ENCODE measurements around the gene LYSET.
"Not testable (repeated sequence)": the region's sequence is repeated elsewhere in the genome, so short reads cannot be mapped to it uniquely, and the experiment has no call there.

LYSET gene

DNA sequence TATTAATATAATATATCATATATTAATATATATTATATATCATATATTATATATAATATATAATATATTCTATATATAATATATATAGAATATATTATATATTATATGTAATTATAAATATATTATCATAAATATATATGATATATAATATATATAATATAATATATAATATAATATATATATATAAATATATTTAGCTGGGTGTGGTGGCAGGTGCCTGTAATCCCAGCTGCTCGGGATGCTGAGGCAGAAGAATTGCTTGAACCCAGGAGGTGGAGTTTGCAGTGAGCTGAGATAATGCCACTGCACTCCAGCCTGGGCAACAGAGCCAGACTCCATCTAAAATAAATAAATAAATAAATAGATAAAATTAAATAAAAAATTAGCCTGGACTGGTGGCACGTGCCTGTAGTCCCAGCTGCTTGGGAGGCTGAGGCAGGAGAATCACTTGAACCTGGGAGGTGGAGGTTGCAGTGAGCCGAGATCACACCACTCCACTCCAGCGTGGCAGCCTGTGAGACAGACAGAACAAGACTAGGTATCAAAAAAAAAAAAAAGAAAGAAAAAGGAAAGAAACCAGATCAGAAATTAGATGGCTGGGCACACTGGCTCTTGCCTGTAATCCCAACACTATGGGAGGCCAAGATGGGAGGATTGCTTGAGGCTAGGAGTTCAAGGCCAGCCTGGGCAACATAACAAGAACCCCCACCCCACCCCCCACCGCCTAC, 25.3 kb upstream of the LYSET start:
- H3K4me3 Mint-ChIP-seq; H3K36me3 Mint-ChIP-seq (ENCODE audit: low read depth); H3K27me3 Mint-ChIP-seq; H3K9me3 Mint-ChIP-seq; H3K4me1 Mint-ChIP-seq (ENCODE audit: low read depth); H3K27ac Mint-ChIP-seq; intact Hi-C loops (cut with micrococcal nuclease): not testable (repeated sequence)

- intact Hi-C loops (cut with micrococcal nuclease): no loop called here
- H3K27ac Mint-ChIP-seq: no peak overlapping the region
- H3K4me3 Mint-ChIP-seq: no peak overlapping the region
- H3K4me1 Mint-ChIP-seq (ENCODE audit: low read depth): peaks cover 6% of the 10 kb centered on the region
- no peaks in the 10 kb centered on the region for H3K9me3 Mint-ChIP-seq
- H3K27me3 Mint-ChIP-seq: no peaks in the 10 kb centered on the region
- H3K36me3 Mint-ChIP-seq (ENCODE audit: low read depth): no peaks in the 10 kb centered on the region
Measured at GRCh38 chr14:93160353-93160801, 24.7 kb upstream of the LYSET start.

DNA sequence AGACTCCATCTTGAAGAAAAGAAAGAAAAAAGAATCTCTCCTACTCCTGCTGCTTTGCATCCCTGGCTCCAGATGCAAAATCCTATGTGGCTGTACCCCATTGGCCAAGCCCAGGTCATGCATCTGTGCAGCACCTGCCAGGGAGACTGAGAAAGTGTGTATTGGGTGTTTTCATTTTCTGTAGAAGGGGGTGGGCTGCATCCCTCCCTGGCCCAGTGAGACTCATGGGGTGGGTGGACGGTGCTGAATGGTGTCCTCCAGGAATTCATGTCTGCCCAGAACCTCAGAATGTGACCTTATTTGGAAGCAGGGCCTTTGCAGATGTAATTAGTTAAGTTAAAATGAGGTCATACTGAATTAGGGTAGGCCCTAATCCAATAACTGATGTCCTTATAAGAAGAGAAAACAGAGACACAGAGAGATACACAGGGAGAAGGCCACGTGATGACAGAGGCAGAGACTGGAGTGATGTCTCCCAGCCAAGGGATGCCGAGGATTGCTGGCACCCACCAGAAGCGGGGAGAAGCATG, 23.6 kb upstream of the LYSET start:
- intact Hi-C loops (cut with micrococcal nuclease): no loop called here
- Mint-ChIP-seq H3K4me1 (ENCODE audit: low read depth) (peaks cover 5% of the 10 kb centered on the region), H3K9me3 (no peaks in the 10 kb centered on the region), H3K4me3 (no peak overlapping the region), H3K27me3 (no peaks in the 10 kb centered on the region), H3K36me3 (ENCODE audit: low read depth) (no peaks in the 10 kb centered on the region), H3K27ac (no peak overlapping the region)

DNA sequence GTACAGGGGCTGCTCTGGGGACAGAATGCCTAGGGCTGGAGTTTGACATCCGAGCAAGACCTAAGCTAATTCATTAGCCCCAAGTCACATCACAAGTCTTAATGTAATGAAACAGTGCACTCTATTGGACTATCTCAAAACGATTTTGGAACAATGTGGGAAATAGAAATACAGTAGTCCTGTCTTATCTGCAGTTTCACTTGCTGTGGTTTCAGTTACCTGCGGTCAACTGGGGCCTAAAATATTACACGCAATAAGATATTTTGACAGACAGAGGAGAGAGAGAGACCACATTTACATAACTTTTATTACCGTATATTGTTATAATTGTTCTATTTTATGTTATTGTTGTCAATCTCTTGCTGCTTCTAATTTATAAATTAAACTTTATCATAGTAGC, 21.6 kb upstream of the LYSET start:
- no peaks in the 10 kb centered on the region for H3K27me3 Mint-ChIP-seq
- no peaks in the 10 kb centered on the region for H3K9me3 Mint-ChIP-seq
- intact Hi-C loops (cut with micrococcal nuclease): no loop called here
- H3K4me1 Mint-ChIP-seq (ENCODE audit: low read depth): no peaks in the 10 kb centered on the region
- H3K36me3 Mint-ChIP-seq (ENCODE audit: low read depth): no peaks in the 10 kb centered on the region
- H3K27ac Mint-ChIP-seq: no peak overlapping the region
- no peak overlapping the region for H3K4me3 Mint-ChIP-seq

DNA sequence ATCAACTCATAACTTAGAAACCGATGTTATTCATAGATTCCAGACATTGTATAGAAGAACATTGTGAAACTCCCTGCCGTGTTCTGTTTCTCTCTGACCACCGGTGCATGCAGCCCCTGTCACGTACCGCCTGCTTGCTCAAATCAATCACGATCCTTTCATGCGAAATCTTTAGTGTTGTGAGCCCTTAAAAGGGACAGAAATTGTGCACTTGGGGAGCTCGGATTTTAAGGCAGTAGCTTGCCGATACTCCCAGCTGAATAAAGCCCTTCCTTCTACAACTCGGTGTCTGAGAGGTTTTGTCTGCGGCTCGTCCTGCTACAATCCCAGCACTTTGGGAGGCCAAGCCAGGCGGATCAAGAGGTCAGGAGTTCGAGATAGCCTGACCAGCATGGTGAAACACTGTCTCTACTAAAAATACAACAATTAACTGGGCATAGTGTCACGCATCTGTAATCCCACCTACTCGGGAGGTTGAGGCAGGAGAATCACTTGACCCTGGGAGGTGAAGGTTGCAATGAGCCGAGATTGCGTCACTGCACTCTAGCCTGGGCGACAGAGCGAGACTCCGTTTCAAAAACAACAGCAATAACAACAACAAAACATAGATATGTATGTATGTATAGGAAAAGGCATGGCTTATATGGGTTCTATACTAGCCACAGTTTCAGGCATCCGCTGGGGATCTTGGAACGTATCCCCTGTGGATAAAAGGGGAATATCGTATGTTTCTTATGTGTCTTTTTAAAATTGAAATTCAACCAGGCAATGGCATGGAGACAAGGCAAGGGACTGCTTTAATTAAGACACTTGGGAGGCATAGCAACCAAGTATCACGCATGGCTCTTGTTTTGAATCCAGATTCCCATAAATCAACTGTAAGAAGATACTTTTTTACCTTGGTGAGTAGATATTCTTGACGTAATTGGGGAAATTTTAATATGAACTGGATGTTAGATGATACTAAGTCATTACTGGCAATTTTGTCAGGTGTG, 19.5 kb upstream of the LYSET start:
- intact Hi-C loops (cut with micrococcal nuclease); H3K4me3 Mint-ChIP-seq; H3K27ac Mint-ChIP-seq; H3K9me3 Mint-ChIP-seq; H3K27me3 Mint-ChIP-seq; H3K36me3 Mint-ChIP-seq (ENCODE audit: low read depth); H3K4me1 Mint-ChIP-seq (ENCODE audit: low read depth): not testable (repeated sequence)

DNA sequence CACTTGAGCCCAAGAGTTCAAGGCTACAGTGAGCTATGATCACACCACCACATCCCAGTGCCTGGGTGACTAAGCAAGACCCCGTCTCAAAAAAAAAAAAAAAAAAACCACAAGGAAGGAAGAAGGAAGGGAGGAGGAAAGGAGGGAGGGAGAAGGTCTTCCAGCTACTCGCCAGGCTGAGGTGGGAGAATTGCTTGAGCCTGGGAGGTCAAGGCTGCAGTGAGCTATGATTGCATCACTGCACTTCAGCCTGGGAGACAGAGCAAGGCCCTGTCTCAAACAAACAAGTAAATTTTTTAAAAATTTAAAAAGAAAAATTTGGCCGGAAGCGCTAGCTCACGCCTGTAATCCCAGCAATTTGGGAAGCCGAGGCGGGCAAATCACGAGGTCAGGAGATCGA, 16.5 kb upstream of the LYSET start:
- intact Hi-C loops (cut with micrococcal nuclease); H3K36me3 Mint-ChIP-seq (ENCODE audit: low read depth): not testable (repeated sequence)

GRCh38 chr14:93169619-93170018, 15.5 kb upstream of the LYSET start:
- H3K36me3 Mint-ChIP-seq (ENCODE audit: low read depth); H3K9me3 Mint-ChIP-seq; intact Hi-C loops (cut with micrococcal nuclease); H3K27ac Mint-ChIP-seq; H3K4me3 Mint-ChIP-seq; H3K4me1 Mint-ChIP-seq (ENCODE audit: low read depth); H3K27me3 Mint-ChIP-seq: not testable (repeated sequence)

More for the DNA sequence above, 16.5 kb upstream of the LYSET start:
- not testable (repeated sequence) for H3K4me1 Mint-ChIP-seq (ENCODE audit: low read depth); H3K27ac Mint-ChIP-seq; H3K9me3 Mint-ChIP-seq; H3K4me3 Mint-ChIP-seq; H3K27me3 Mint-ChIP-seq

GRCh38 chr14:93170141-93170540, 15.0 kb upstream of the LYSET start:
- H3K27ac Mint-ChIP-seq; H3K4me1 Mint-ChIP-seq (ENCODE audit: low read depth); H3K36me3 Mint-ChIP-seq (ENCODE audit: low read depth); H3K4me3 Mint-ChIP-seq; intact Hi-C loops (cut with micrococcal nuclease); H3K9me3 Mint-ChIP-seq; H3K27me3 Mint-ChIP-seq: not testable (repeated sequence)

GRCh38 chr14:93171376-93171775, 13.7 kb upstream of the LYSET start:
- Mint-ChIP-seq H3K4me1 (ENCODE audit: low read depth) (no peaks in the 10 kb centered on the region), H3K27me3 (peaks cover 6% of the 10 kb centered on the region), H3K27ac (no peak overlapping the region), H3K36me3 (ENCODE audit: low read depth) (no peaks in the 10 kb centered on the region), H3K9me3 (no peaks in the 10 kb centered on the region), H3K4me3 (no peak overlapping the region)
- intact Hi-C loops (cut with micrococcal nuclease): no loop called here

- H3K9me3 Mint-ChIP-seq: no peaks in the 10 kb centered on the region
- H3K4me3 Mint-ChIP-seq: no peak overlapping the region
- H3K36me3 Mint-ChIP-seq (ENCODE audit: low read depth): no peaks in the 10 kb centered on the region
- H3K27ac Mint-ChIP-seq: no peak overlapping the region
- intact Hi-C loops (cut with micrococcal nuclease): no loop called here
- peaks cover 6% of the 10 kb centered on the region for H3K27me3 Mint-ChIP-seq
- peaks cover 6% of the 10 kb centered on the region for H3K4me1 Mint-ChIP-seq (ENCODE audit: low read depth)
Measured at GRCh38 chr14:93173943-93174395, 11.1 kb upstream of the LYSET start.

DNA sequence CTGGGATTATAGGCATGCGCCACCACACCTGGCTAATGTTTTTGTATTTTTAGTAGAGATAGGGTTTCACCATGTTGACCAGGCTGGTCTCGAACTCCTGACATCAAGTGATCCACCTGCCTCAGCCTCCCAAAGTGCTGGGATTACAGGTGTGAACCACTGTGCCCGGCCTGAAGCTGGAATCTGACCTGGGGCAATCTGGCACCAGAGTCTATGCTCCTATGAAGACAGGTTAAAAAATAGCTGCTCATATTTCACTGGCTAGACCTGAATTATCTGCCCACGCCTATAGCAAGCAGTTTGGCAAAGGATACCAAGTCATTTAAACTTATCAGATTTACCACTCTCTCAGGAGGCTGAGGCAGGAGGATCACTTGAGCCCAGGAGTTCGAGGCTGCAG, 10.4 kb upstream of the LYSET start:
- H3K36me3 Mint-ChIP-seq (ENCODE audit: low read depth); H3K9me3 Mint-ChIP-seq; H3K4me1 Mint-ChIP-seq (ENCODE audit: low read depth); H3K27ac Mint-ChIP-seq; H3K27me3 Mint-ChIP-seq; H3K4me3 Mint-ChIP-seq: not testable (repeated sequence)
- intact Hi-C loops (cut with micrococcal nuclease): loop anchor here (5.0 kb wide), 1 partner anchor 222 kb away; no protein-coding TSS in a partner anchor

- intact Hi-C loops (cut with micrococcal nuclease): loop anchor here (5.0 kb wide), 1 partner anchor 223 kb away; no protein-coding TSS in a partner anchor
- H3K36me3 Mint-ChIP-seq (ENCODE audit: low read depth): no peaks in the 10 kb centered on the region
- no peak overlapping the region for H3K4me3 Mint-ChIP-seq
- no peak overlapping the region for H3K27ac Mint-ChIP-seq
- H3K27me3 Mint-ChIP-seq: peaks cover 4% of the 10 kb centered on the region
- no peaks in the 10 kb centered on the region for H3K9me3 Mint-ChIP-seq
- peaks cover 6% of the 10 kb centered on the region for H3K4me1 Mint-ChIP-seq (ENCODE audit: low read depth)
Measured at GRCh38 chr14:93175492-93175891, 9.6 kb upstream of the LYSET start.

- peaks cover 45% of the 10 kb centered on the region for H3K36me3 Mint-ChIP-seq (ENCODE audit: low read depth)
Measured at GRCh38 chr14:93183596-93184317, 1.4 kb upstream of the LYSET start.

More at GRCh38 chr14:93183596-93184317, 1.4 kb upstream of the LYSET start:
- peak overlapping the region; percentile 90 for H3K27ac Mint-ChIP-seq
- no peaks in the 10 kb centered on the region for H3K9me3 Mint-ChIP-seq
- H3K4me3 Mint-ChIP-seq: peak overlapping the region; percentile 86
- no peaks in the 10 kb centered on the region for H3K27me3 Mint-ChIP-seq
- peaks cover 28% of the 10 kb centered on the region for H3K4me1 Mint-ChIP-seq (ENCODE audit: low read depth)
- intact Hi-C loops (cut with micrococcal nuclease): no loop called here
